NCI-H510A treated with DMSO at 0.1 percent for 48 hours (cell line): ENCODE results near the gene FEV.

Experiments used
- DNase-seq: peaks from one replicate; lab custom pipeline; 2025; lab: John Stamatoyannopoulos, UW

FEV gene

DNA sequence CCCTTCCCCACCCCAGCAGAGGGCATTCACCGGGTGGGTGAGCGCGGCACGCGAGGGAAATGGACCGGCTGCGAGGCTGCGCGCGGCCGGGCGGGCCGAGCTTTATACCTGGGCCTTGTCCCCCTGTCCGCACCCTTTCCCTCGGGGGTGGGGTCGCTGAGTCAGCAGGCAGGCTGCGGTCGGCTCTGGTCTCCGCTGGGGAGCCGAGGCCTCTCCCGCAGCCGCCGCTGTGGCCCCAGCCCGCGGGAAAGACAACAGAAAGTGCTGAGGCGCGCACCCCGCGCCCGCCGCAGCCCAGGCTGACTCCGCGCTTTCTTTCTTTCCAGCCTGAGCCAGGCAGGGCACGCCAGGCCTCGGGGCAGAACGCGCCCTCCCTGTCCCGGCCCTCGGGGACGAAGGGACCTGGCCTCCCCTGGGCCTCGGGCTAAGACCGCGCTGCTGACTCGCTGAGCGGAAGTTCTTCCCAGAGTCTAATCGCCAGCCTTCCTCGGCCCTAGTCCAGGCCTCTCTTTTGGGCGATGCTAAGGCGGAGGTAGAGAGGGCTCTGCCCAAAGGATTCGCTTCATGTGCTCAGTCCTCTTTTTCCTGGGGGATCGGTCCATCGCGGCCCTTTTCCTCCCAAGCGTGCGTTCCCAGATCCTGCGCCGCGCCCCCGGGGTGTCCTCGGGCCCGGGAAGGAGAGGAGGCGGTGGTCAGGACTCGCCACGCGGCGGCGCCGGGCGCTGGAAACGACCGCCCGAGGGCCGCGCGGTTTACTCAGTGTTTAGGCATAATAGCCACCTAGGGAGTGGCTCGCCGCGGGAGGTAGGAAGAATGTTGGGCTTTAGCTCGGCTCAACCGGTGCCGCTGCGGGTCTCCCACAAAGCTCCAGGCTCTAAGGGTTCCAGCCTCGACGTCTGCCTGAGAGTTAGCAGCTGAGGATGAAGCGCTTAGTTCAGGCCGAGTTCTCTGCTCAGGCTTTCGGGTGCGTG is 8.6 kb upstream of the FEV start, which contains the start of gene CRYBA2:
Gene CRYBA2, minus strand, starts transcription at position 78 of the 971 bp plus-strand sequence. CDS start 246 bp downstream, outside the sequence.
- DNase-seq: no peak

DNA sequence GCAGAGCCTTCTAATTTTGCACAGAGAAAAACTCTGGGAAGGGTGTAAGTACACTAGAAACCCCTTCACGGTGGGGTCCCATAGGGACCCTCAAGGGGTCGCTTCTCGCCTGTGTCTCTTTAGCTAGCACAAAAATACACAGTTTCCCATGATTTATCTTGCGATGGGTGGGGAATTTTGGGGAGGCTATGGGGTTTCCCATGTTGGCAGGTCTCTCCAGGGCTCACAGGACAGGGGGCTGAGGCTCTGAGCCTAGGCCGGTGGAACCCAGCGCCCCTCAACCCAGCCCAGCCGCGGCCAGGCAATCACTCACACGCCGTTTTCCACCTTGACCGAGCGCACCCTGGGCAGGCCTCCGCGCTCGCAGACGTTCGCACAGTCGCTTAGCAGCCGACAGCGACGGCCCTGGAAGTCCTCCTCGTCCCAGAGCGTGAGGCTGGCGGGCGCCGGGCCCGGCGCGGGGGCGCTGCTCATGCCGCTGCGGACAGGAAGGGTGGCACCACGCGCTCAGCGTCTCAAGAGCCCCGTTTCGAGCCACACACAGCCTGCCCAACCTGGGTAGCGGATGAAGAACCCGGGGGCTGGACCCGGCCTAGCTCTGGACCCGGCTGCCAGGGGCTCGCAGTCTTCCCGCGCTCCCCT is 7.8 kb upstream of the FEV start:
- no peak for DNase-seq

DNA sequence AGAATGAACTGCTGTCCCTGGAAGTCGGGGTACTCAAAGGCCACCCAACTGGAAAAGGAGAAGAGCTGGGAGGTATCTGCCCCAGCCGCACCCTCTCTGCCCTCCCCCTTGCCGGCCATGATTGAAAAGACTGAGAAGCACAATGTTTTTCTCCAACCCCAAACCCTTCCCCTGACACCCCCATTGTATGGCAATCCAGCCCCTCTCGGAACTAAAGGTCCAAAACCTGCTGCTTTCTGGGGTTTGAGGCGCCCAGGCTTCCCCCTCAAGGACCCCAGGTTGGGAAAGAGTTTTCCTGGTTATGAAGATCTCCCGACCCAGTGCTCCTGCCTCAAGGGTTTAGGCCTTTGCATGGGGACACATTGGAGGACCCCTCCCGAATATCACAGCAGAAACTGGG is 7.2 kb upstream of the FEV start:
- no peak for DNase-seq

DNA sequence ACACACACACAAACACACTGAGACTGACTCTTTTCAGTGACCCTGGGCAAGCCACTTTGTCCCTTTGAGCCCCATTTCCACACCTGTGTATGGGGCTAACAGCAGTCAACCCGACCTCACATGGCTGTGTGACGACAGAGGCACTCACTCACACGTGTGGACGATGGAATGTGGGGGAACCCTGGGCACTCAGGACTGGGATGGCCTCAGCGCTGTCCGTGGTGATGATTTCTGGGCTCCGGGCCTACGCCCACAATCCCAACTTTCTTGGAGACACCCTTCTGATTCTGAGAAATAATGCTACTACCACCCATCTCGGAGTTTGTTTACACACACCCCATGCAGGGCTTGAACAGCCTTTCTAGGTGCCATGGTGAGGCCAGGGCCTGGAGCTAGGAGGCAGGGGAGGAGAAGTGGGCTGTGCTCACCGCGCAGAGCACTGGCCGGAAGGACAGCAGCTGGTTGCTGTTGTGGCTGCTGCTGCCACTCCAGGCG is 6.7 kb upstream of the FEV start:
- DNase-seq: peak; percentile 15

DNA sequence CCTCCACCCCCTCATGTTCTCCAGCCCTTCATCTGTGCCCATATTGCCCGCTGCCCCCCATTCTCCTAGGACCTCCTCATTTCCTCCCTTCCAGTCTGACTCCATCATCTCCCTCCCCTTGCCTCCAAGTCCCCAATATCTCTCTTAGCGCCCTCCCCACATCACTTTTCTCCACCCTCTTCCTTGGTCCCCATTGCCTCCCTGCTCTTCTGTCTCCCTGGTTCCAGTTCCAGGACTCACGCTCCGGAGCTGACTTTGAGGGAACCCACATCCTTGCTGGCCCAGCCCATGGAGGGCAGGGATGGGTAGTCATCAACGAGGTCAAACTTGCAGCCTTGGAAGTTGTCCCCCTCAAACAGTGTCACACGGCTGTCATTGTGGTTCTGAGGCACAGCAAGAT is 5.6 kb upstream of the FEV start:
- no peak for DNase-seq

DNA sequence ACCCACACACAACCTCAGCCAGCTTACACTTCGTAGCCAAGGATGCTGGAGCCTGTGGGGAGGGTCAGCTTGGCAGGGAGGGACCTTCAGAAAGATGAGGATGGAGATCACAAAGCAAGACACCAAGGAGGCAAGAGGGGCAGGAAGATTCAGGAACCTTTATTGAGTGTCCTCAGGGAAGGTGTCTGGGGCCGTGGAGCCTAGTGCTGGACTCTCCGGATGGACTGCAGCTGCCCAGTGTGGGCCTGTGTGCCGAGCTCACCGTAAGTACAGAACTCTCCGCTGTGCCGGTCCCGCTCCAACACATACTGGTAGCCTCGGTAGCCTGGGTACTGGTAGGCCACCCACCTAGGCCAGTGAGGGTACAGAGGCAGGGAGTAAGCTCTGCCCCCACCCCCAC is 5.1 kb upstream of the FEV start:
- DNase-seq: no peak

DNA sequence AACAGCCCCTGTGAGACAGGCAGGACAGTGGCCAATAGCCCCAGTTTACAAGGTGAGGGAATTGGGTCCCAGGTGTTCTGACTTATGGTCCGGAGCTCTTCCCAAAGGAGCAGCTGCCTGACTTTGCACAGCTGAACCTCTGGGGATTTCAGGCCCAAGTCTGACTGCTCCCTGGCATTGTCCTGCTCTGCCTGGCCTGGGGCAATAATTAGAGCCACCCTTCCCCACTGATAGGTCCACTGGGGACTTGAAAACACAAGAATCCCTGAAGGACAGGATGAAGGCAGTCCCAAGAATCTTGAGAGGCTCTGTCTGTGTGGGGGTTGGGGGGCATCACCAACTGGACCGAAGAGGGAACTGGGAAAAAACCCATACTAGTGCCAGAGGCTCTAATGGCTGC is 3.7 kb upstream of the FEV start:
- no peak for DNase-seq

DNA sequence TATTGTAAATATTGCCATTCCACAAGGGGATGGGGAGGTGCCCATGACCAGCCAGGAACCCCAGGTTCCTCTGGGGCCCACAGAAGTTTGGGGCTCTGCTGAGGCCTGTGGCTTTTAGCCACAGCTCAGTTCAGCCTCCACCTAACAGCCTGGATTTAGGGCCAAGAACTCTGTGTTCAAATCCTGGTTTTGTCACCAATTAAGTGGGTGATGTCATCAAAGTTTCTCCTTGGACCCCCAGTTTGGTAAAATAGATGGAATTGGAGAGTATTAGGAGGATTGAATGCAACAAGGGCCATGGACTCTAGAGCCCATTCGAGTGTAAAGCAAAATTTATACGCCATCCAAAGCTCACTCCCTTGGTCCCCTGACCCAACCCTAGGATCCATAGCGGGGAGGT is 3.2 kb upstream of the FEV start:
- DNase-seq: no peak

DNA sequence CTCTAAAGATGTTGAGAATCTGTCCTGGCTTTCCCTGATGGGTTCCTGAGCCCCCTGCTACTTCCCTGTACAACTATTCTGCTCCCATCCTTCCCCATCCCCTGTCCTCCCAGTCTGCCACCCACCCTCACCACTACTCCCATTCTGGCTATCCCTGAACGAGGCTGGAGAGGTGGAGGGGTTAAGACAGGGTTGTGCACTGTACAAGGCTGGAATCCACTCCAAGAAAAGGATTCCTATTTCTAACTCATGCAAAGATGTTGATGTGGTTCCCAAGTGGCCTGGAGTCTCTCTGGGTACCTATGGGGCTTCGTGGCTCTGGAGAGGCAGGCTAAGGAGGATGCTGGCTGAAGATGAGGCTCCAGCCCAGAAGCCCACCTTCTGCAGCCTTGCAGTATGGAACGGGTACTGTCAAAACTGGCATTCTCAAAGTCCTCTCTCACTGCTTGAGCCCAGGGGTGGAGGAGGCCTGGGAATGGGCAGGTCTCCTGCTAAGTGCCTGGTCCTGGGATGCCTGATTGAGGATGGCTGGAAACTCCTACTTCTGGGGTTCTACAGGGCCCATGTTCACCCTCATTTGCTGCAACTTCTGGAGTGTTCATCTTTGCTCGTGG is 1.3 kb upstream of the FEV start:
- DNase-seq: no peak

DNA sequence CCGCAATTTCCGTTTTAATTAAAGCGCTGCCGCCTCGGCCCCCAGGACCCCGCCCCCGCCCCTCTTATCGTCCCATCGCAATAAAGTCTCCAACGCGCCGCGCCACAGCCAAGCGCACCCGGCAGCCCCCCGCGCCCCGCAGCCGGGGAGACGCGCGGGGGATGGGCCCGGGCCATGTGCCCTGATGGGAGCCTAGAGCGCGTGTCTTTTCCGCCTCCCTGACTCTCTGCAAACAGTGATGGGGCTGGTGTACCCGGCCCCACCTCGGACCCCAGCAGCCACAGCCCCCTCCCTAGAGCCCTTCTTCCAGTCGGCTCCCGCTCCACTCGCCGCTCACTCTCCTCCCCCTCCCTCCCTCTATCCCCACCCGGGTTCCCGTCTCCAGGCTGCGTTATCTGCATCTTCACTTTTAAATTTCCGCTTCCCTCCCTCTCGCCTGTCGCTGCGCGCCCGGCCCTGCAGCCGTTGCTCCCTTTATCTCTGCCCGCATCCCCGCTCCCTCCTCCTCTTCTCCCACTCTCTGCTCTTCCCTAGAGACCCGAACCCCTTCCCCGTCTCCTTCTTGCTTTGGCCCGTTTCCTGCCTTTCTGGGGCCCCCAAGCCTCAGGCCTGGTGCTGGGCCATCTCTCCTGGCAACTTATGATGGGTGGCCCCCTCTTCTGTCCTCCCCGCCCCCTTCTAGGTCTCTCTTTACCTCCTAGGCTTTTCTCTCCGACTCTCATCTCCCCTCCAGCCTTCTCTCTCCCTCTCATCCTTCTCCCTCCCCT is 524 bp upstream of the FEV start:
- no peak for DNase-seq

DNA sequence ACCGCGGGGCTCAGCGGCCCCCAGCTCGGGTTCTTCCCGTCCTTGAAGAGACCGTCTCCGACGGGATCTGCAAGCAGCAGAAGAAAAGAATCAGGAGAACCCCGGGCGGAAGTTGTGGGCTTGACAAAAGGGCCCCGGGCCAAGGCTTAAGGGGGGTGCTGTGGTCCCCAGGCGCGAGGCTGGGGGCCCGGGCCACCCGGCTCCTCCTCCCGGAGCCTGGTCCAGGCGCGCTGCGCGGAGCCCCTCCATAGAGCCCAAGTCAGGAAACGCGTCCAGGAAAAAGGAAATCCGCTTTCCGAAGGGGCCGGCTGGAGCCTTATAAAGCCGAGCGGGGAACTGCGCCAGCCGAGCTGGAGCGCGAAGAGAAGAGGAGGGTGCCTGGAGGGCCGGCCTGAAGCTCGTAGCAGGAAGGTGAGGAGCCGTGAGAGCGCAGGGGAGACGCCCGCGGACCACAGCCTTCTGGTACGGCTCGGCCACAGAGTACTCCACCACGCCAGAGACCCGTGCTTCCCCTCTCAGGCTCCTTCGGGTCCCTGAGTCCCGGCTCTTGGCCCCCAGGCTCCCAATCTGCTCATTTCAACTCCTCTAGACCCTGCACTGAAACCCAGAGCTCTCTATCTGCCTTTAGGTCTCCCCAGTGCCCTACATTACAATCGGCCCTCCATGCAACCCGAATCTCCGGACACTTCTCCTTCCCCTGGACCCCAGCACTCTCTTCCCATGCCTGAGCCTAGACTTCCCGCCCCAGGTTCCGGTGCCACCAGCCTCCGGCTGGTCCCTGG is 554 bp downstream of the FEV start:
- no peak for DNase-seq

DNA sequence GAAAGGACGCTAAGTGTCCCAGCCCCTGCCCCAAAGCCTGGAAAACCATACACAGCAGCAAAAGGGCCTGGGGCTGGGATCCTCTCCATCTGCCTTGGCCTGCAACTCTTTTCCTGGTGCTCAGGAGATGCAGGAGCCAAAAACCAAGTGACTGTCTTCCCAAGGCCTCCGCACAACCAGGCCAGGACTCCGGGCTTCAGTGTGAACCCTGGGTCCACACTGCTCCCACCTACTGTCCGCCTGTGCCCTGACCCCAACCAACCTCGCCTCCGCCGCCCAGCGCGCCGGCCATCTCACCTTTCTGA is 1.1 kb downstream of the FEV start:
- DNase-seq: no peak

DNA sequence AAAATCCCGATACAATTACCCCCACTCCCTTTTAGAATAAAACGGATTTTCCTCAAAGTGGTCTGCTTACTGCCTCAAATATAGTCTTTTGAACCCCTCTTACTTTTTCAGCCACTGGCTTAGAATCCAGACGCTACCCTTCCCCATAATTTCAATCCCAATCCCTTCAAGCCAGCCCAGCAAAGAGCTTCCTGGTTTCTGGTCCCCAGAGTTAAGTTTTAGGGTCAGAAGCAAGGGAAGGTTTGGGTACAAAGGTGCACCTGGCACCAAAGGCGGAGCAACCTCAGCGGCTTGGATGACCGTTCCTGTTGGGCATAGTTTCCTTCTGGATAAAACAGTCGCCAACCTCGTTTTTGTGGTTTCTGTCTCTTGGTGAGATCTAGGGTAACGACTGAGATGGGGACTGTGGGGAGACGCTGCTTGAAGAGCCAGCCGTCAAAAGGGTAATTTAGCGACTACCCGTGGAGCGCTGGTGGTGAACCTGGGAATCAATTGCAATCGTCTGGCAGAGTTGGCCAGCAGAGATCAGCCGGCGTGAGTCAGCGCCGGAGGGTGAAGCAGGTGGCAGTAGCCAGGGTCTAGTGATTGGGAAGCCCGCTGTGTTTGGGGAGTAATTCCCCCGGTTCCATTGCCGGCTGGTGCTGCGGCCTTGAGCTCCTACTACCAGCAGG is 1.6 kb downstream of the FEV start:
- no peak for DNase-seq

DNA sequence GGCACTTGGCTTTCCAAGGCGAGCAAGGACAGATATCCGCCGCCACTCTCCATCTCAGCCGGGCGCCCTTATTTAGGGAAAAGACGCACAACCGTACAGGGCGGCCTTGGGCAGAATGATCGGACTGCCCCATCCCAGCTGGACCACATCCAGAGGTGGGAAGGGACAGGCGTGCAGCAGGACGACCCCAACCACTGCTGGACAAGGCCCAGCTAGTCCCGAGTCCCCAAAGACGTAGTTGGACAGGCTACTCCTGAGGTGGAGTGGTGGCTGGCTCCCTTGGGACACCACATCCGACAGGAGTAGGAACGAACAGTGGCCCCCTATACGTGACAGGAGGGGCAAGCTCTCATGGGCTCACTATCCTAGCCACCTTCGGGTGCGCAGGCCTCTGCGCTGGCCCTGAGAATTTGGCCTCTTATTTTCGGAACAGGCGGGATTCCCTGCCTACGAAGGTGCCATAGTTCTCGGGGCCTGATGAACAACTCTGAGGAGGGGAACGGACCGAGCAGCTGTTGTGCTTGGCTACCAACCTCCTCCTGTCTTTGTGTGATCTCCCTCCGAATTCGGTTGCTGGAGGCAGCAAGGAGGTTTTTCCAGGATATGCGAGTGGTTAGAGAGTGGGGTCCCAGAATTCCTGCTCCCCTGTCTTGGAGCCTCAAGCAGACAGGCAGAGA is 2.3 kb downstream of the FEV start:
- DNase-seq: no peak

DNA sequence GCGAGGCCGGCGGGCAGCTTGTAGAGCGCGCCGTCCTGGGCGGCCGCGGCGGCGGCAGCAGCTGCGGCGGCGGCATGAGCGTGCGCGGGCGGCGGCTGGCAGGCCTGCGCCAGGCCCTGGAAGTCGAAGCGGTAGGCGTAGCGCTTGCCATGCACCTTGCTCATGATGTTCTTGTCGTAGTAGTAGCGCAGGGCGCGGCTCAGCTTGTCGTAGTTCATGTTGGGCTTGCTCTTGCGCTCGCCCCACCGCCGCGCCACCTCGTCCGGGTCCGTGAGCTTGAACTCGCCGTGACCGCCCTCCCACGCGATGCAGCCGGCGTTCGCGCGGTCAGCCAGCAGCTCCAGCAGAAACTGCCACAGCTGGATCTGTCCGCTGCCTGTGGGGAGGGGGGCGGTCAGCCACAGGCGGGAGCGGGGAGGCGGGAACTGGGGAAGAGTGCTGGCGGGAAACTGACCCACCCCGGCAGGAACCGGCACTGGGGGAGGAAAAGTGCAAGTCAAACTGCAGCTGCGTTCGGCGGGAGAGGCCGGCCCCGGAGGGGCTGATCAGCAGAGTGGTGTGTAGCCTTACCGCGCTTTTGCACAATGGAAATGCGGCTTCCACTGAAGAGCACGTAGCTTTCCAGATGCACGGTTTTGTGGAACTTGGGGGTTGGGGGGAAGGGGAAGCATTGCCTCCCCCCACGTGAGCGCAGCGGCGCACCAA is 3.0 kb downstream of the FEV start:
- DNase-seq: peak; percentile 47

DNA sequence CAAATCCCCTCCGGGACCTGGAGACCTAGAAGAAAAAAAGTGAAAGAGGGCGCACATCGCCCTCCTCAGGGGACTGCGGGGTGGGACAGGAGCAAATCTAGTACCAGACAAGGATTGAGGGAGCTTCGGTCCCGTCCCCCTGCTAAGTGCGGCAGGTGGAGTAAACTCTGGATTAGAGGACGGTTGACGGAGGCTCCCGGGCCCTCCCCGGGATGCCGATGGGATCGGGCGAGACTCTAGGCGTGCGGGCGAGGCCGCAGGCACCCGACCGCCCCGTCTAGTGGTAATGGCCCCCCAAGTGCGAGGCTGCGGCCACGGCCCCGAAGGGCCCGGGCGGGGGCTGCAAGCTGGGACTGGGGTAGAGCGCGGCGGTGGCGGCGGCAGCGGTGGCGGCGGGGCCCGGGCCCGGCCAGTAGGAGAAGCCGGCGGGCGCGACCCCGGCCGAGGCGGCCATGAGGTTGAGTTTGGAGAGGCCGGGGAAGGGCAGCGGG is 3.5 kb downstream of the FEV start:
- no peak for DNase-seq

DNA sequence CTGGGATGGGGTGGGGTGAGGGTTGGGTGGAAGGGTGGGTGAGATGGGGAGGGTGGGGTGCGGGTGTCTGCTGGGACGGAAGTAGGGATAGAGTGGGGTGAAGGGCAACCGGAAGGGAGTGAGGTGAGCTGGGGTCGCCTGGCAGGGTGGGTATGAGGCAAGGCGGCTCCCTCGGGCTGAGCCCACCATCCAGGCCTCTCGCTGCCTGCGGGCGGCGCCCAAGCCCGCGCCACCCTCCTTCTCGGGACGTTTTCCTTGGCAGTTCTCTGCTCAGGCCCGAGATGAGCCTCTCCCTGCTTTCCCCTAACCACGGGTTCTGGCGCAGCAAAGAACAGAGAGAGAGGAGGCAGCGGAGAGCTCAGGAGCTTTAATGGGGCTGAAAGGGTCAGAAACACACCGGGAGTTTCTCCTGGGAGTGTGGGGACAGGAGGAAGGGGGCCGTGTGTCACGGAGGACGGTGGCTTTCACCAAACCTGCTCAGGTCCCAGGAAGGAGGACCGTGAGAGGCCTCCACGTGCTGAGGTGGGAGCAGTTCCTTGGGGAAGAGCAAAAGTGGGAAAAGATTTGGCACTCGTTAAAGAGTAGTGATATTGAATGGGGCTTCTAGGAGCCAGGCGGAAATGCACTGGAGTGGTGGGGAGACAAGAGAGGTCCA is 4.1 kb downstream of the FEV start:
- no peak for DNase-seq

DNA sequence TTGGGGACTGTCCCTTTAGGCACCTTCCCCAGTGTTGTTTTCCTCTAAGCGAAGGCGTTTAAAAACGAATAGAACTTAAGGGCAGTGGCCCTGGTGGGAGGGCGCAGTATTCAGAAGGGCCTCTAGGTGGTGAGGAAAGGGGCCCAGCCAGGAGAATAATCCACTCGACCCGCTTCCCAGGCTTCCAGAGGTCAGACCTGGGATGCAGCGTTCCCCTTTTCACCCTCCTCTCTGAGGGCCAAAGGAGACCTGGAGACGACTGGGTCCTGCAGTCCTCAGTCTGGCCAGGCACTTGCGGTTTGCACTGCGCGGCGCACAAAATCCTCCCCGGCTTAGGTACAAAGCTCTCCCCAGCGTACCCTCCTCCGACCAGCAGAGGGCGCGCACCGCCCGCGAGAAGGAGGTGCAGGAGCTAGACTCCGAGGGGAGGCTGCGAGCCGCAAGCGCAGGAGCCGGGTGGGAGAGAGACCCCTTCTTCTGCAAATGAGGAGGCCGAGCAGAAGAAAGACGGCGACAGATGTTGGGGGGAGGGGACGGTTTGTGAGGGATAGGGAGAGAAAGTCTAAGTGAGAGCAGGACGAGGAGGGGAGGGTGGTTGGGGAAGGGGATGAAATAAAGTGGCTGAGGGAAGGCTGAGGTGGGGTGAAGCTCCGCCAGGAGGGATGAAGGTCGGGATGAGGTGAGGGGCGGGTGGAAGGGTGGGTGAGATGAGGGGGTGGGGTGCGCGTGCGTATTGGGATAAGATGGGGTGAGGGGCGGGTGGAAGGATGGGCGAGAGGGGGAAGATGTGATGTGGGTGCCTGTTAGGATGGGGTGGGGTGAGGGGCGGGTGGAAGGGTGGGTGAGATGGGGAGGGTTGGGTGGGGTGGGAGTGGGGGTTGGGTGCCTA is 4.9 kb downstream of the FEV start:
- DNase-seq: peak; percentile 89
